HTERT RPE-1 (cell line): ENCODE data around the gene STYX.
"Not testable (repeated sequence)": the region's sequence is repeated elsewhere in the genome, so short reads cannot be mapped to it uniquely, and the experiment has no call there.

Experiments
- in situ Hi-C: fragments of 300-500 bp; cut with MboI; formaldehyde crosslinking; loops from 4 replicates; pipeline ENCODE4 v1.14.3; 2020; ENCODE audit warnings: low sequenced_read_pairs

The STYX gene

GRCh38 chr14:52723514-52724359 is 6.2 kb upstream of the STYX start:
- in situ Hi-C loops: no loop called here

DNA sequence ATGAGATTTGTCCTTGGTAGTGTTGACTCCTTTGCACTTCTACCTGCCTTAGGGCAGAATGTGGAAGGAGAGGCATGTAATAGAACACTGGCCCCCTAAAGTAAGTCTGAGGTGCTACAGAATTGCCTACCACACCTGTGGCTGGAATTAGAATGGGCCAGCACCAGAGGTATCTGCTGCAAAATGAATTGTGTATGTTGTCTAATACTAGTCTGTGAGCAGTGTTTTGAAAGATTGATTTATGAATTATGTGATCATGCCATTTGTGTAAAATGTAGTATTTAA is 5.7 kb upstream of the STYX start:
- in situ Hi-C loops: no loop called here

DNA sequence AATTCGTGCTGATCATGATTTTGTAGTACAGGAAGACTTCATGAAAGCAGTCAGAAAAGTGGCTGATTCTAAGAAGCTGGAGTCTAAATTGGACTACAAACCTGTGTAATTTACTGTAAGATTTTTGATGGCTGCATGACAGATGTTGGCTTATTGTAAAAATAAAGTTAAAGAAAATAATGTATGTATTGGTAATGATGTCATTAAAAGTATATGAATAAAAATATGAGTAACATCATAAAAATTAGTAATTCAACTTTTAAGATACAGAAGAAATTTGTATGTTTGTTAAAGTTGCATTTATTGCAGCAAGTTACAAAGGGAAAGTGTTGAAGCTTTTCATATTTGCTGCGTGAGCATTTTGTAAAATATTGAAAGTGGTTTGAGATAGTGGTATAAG is 2.5 kb upstream of the STYX start:
- in situ Hi-C loops: not testable (repeated sequence)

- in situ Hi-C loops: not testable (repeated sequence)
Measured at GRCh38 chr14:52729035-52729434, 931 bp upstream of the STYX start.

- in situ Hi-C loops: no loop called here
Measured at GRCh38 chr14:52729585-52729924, 411 bp upstream of the STYX start.

- in situ Hi-C loops: no loop called here
Measured at GRCh38 chr14:52730709-52731111, 744 bp downstream of the STYX start.

DNA sequence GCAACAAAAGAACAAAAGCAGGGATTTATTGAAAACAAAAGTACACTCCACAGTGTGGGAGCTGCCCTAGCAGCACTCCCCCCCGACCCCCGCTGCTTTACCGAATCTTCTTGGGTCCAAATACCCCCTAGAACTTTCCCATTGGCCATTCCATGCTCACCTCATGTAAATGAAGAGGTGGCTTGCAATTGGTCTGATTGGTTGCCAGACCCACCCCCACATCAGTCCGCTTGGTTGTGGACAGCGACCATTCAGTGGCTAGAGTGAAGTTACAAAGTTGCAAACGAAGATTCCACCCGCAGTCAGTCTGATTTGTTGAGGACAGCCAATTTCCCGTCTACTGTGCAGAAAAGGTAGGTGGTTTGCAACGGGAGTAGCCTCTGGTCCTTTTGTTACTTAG is 3.9 kb downstream of the STYX start:
- in situ Hi-C loops: no loop called here

- in situ Hi-C loops: no loop called here
Measured at GRCh38 chr14:52735921-52736489, 6.0 kb downstream of the STYX start.

GRCh38 chr14:52738409-52738808 is 8.4 kb downstream of the STYX start:
- in situ Hi-C loops: no loop called here

GRCh38 chr14:52740751-52741150 is 10.8 kb downstream of the STYX start:
- in situ Hi-C loops: no loop called here

DNA sequence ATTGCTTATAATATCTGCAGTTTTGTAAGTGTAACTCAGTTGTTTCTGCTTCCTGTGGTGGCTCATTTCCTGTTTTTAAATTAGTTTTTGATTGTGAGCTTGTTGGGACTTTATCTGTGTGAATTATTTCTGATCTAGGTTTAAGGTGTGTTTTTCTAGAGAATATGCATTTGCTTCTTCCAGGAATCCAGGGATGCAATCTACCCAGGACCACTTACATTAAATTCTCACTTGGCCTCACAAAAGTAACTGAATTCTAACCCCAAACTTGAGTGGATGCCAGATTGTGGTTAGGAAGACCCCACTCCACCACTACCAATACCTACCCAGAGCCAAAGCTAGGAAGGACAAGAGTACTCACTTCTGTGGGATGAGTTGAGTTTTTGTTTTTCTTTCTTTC is 11.9 kb downstream of the STYX start:
- in situ Hi-C loops: no loop called here

- in situ Hi-C loops: no loop called here
Measured at GRCh38 chr14:52748647-52749292, 18.8 kb downstream of the STYX start.

GRCh38 chr14:52755607-52756316 is 25.8 kb downstream of the STYX start:
- in situ Hi-C loops: no loop called here

- in situ Hi-C loops: no loop called here
Measured at GRCh38 chr14:52759145-52759544, 29.2 kb downstream of the STYX start.

GRCh38 chr14:52762923-52763322 is 33.0 kb downstream of the STYX start:
- in situ Hi-C loops: not testable (repeated sequence)

GRCh38 chr14:52767058-52767833 is 37.3 kb downstream of the STYX start:
- in situ Hi-C loops: no loop called here

- in situ Hi-C loops: no loop called here
Measured at GRCh38 chr14:52769887-52770286, 39.9 kb downstream of the STYX start.

DNA sequence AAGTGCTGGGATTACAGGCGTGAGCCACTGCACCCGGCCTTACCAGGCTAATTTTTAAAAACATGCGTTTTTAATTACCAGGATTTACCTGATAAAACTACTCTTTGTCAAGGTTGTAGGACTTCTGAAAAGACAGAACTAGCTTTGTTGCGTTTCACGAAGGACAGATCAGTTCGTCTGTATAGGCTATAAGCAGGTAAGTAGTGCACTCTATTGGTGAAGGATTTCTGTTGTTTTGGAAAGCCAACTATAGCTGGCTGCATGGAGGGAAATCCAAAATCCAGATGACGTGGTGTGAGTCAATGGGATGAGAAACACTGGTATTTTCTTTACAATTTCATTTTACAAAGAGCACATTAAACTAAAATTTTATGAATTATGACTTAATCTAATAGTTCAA is 46.9 kb downstream of the STYX start:
- in situ Hi-C loops: no loop called here

- in situ Hi-C loops: no loop called here
Measured at GRCh38 chr14:52778702-52779101, 48.7 kb downstream of the STYX start.

DNA sequence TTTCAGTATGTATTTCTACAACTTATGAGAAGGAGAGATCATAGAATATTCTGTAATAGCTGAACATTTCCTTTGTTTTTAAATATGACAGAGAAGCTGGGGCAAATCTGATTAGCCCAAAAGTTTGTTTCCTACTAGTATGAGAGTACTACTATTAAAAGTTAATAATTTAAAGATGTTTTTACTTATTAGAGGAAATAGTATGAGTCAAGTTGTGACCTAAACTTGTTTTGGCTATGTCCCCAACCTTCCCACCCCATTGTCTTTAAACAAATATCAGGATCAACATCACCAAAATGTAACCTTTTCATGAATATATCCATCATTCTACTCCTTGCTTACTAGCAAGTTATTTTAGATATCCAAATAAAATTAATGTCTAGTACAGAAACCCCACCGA is 50.9 kb downstream of the STYX start:
- in situ Hi-C loops: no loop called here

DNA sequence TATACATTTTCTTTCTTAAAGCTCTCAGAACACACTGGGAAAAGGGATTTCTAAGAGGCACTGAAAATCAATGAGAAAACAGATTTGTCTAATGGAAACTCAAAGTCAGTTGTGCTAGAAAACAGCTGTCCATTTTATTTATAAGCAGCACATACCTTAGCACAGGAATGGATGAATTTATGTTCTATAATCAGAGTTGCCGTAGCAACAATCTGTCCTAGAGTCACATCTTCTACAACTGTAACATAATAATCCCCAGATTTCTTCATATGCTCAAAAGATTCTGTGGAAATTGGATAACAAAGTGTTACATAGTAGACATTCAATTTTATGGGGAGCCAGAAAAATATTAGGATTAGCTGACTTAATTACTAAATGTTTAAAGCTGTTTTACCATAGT is 51.7 kb downstream of the STYX start:
- in situ Hi-C loops: no loop called here
